ENCODE data around the gene VPS13C.

Gene VPS13C

DNA sequence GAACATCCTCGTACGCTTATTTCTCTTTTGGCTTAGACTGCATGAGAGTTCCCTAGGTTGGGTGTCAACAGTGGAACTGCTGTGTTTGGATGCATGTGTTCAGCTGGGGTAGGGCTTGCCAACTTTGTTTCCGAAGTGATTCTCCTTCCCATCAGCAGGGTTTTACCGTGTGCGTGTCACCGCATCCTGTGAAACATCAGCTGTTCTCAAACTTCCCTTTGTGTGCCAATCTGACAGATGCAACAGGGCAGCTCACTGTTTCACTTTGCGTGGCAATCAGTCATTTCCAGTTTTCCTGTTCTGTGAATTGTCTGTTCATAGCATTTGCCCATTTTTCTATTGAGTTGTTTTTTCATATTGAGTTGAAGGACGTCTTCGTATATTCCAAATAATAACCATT lies 218.8 kb downstream of the VPS13C start:
- no peak overlapping the region for H3K27ac ChIP-seq
- H3K27me3 ChIP-seq (ENCODE audit: insufficient read depth, low read depth, severe bottlenecking): no peaks in the 10 kb centered on the region
- no peaks in the 10 kb centered on the region for H3K36me3 ChIP-seq
- no peak overlapping the region for H3K4me3 ChIP-seq (ENCODE audit: low read depth, low read length)
- TF ChIP-seq, protein P1, sequence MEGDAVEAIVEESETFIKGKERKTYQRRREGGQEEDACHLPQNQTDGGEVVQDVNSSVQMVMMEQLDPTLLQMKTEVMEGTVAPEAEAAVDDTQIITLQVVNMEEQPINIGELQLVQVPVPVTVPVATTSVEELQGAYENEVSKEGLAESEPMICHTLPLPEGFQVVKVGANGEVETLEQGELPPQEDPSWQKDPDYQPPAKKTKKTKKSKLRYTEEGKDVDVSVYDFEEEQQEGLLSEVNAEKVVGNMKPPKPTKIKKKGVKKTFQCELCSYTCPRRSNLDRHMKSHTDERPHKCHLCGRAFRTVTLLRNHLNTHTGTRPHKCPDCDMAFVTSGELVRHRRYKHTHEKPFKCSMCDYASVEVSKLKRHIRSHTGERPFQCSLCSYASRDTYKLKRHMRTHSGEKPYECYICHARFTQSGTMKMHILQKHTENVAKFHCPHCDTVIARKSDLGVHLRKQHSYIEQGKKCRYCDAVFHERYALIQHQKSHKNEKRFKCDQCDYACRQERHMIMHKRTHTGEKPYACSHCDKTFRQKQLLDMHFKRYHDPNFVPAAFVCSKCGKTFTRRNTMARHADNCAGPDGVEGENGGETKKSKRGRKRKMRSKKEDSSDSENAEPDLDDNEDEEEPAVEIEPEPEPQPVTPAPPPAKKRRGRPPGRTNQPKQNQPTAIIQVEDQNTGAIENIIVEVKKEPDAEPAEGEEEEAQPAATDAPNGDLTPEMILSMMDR (IDR thresholded peaks at IDR 0.05; ENCODE audit: low read depth, low read length): no peak
- no peak for DNase-seq
- no peaks in the 10 kb centered on the region for H3K9me3 ChIP-seq (ENCODE audit: severe bottlenecking)

DNA sequence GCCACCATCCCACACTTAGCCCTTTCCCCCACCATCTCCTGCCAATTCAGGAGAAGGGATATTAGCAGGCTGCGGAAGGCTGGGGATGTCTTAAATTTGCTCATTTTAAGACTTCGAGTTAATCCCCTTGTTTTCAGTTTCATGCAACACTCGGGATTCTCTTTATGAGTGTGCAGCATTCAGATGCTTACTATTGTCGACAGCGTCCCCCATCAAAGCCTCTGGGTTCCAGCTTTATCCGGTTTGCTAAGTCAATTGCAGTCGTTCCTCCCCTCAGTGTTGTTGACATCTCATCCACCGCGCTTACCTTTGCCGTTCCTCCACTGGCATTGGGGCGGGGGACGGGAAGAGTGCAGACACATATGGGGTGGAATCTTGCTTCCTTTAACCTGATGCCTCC lies 220.2 kb downstream of the VPS13C start:
- no peak overlapping the region for H3K27ac ChIP-seq

DNA sequence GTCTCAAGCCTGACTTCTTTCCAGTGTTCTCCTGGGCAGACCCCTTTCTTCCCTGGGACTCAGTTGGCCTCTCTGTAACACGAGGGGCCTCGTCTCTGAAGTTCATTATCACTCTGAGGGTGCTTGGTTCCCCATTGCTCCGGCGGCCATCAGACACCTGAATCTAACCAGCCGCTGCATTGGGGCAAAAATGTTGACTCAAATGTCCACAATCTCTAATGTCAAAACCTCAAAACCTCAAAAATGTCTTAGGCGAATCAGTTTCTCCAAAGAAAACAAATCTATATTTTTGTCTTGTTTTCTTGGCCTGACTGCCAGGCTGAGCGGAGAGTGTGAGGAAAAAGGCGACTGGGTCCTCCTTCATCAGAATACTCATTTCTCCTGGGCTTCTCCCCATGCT lies 220.7 kb downstream of the VPS13C start:
- H3K4me3 ChIP-seq (ENCODE audit: low read depth, low read length): no peak overlapping the region
- H3K27ac ChIP-seq: no peak overlapping the region
- no peak for DNase-seq
- TF ChIP-seq, protein P1 (IDR thresholded peaks at IDR 0.05; ENCODE audit: low read depth, low read length): no peak
- no peaks in the 10 kb centered on the region for H3K36me3 ChIP-seq
- no peaks in the 10 kb centered on the region for H3K9me3 ChIP-seq (ENCODE audit: severe bottlenecking)
- H3K27me3 ChIP-seq (ENCODE audit: insufficient read depth, low read depth, severe bottlenecking): no peaks in the 10 kb centered on the region

More for the DNA sequence above, 220.2 kb downstream of the VPS13C start:
- TF ChIP-seq, protein P1 (IDR thresholded peaks at IDR 0.05; ENCODE audit: low read depth, low read length): no peak
- Histone ChIP-seq H3K9me3 (ENCODE audit: severe bottlenecking) (no peaks in the 10 kb centered on the region), H3K4me3 (ENCODE audit: low read depth, low read length) (no peak overlapping the region), H3K27me3 (ENCODE audit: insufficient read depth, low read depth, severe bottlenecking) (no peaks in the 10 kb centered on the region), H3K36me3 (no peaks in the 10 kb centered on the region)
- DNase-seq: no peak

GRCh38 chr15:61835496-61836106 lies 224.6 kb downstream of the VPS13C start:
- no peaks in the 10 kb centered on the region for H3K27me3 ChIP-seq (ENCODE audit: insufficient read depth, low read depth, severe bottlenecking)
- TF ChIP-seq, protein P1 (IDR thresholded peaks at IDR 0.05; ENCODE audit: low read depth, low read length): peak; percentile 87
- peak overlapping the region; percentile 36; the same call in 1 of the 2 replicates for H3K27ac ChIP-seq
- peak; percentile 78 for DNase-seq
- peak overlapping the region; percentile 50 for H3K4me3 ChIP-seq (ENCODE audit: low read depth, low read length)
- no peaks in the 10 kb centered on the region for H3K36me3 ChIP-seq
- no peaks in the 10 kb centered on the region for H3K9me3 ChIP-seq (ENCODE audit: severe bottlenecking)

DNA sequence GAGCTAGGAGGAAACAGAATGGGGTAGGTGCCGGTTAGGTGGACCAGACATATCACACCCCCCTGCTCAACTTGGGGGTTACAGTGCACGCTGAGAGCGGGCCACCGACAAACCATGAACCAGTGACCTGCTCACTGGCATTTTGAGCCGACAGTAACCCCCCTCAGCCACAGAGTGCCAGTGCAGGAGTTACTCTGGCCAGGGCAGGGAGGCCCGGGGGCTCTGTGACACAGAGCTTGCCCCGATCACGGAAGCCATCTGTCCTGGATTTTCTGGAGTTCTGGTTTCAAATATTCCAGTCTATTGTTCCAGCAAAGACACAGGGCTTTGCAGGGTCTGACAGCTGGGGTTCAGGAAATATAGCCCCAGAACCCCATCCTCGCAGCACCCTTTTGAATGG lies 225.2 kb downstream of the VPS13C start:
- Histone ChIP-seq H3K27me3 (ENCODE audit: insufficient read depth, low read depth, severe bottlenecking) (no peaks in the 10 kb centered on the region), H3K36me3 (no peaks in the 10 kb centered on the region), H3K9me3 (ENCODE audit: severe bottlenecking) (no peaks in the 10 kb centered on the region), H3K27ac (peak overlapping the region; percentile 36; the same call in 1 of the 2 replicates), H3K4me3 (ENCODE audit: low read depth, low read length) (peak overlapping the region; percentile 50)
- TF ChIP-seq, protein P1 (IDR thresholded peaks at IDR 0.05; ENCODE audit: low read depth, low read length): no peak
- no peak for DNase-seq

Data from WERI-Rb-1 (cell line).